GM11168 (cell line): Measurements from ENCODE around the gene HMCN2.
"Not testable (repeated sequence)": the region's sequence is repeated elsewhere in the genome, so short reads cannot be mapped to it uniquely, and the experiment has no call there.

Experiments
- in situ Hi-C: fragments of 300-500 bp; cut with MboI; formaldehyde crosslinking; loops from one replicate; pipeline ENCODE4 v1.12.0; 2022; ENCODE audit warnings: low sequenced_read_pairs; ENCODE audit not compliant: unreplicated experiment

Gene HMCN2

DNA sequence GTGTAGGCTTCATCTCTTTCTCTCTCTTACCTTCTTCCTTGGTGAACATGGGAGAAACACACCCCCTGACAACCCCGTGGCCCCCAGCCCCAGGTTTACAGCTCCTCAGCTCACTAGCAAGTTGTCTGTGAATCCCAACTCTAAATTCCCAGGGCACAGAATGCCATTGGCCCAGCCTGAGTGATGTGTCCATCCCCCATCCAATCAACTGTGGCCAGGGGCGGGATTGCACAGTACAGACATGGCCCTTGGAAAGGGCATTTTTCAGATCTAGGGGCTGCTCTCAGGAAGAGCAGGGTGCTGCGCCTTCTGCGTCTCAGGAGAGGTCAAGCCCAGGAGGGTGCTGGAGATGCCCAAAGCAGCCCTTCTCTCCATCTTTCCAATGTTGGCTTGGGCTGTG, 131.0 kb downstream of the HMCN2 start:
- in situ Hi-C loops: no loop called here

DNA sequence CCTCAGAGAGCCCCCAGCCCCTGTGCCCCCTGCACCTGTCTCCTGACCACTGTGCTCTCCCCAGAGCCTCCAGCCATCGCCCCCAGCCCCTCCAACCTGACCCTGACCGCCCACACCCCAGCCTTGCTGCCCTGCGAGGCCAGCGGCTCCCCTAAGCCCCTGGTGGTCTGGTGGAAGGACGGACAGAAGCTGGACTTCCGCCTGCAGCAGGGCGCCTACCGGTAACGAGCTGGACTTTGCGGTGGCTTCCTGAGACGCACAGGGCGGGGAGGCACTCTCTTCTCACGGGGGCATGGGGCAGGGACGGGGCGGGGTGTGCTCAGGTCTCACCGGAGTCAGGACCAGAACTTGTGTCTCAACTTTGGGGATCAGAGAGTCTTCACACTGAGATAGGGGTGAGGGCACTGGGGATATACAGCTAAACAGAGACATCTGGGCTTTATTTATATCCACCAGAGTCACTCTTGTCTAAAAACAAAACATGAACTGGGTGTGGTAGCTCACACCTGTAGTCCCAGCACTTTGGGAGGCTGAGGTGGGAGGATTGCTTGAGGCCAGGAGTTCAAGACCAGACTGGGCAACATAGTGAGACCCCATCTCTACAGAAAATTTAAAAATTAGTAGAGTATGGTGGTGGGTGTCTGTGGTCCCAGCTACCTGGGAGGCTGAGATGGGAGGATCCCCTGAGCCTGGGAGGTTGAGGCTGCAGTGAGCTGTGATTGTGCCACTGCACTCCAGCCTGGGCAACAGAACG, 133.1 kb downstream of the HMCN2 start:
- in situ Hi-C loops: no loop called here

DNA sequence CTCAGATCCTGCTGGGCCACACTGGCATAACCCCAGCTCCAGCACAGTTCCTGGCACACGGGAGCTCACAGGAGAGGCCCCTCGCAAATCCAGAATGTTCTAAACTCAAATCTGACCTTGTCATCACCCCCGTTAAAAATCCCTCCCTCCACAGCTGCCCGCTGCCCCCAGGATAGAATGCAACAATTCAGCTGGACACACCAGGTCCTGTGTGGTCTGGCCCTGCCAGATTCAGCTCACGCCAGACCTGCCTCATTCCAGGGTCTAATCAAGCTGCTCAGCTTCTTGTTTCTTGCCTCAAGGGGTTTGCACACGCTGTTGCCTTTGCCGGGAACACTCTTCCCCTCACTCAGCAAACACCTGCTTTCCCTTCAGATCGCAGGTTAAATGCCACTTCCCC, 134.2 kb downstream of the HMCN2 start:
- in situ Hi-C loops: no loop called here

DNA sequence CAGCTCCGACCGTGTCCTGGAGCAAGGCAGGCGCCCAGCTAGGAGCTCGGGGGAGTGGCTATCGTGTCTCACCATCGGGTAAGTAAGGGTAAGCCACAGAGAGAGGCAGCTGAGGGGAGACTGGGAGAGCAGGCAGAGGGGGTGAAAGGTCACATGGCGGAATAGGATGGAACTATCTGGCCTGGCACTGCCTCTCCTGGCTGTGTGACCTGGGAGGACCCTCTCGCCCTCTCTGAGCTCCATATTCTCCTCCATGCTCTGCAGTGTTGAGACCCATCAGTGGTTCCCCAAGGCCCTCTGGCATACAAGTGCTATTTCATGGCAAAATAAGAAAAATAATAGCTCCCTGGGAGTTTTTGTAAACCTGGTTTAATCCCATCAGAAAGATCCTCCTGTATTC, 135.3 kb downstream of the HMCN2 start:
- in situ Hi-C loops: no loop called here

DNA sequence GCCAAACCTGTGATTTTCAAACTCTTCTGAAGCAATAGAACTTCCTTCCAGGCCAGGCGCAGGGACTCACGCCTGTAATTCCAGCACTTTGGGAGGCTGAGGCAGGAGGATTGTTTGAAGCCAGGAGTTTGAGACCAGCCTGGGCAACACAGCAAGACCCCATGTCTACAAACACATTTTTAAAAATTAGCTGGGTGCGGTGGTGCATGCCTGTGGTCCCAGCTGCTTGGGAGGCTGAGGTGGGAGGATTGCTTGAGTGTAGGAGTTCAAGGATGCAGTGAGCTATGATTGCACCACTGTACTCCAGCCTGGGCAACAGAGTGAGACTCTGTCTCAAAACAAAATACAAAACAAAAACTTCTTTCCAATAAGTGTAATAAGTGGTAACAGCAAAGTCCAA, 136.2 kb downstream of the HMCN2 start:
- in situ Hi-C loops: not testable (repeated sequence)

DNA sequence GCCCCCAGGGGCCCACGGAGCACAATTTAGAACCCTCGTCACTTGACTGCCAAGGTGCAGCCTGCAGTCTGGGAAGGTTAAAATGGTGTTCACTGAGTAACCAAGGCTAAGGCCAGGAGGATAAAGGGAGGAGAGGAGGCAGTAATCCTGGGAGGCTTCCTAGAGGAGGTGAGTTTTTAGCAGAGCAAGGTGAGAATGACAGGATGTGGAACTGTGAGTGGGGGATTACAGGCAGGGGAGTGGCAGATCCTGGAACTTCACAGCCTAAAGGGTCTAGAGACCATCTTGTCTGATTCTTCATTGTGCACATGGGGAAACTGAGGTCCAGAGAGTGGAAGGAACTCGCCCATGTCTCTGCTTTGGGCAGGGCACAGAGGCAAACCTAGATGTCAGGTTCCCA, 136.7 kb downstream of the HMCN2 start:
- in situ Hi-C loops: no loop called here

DNA sequence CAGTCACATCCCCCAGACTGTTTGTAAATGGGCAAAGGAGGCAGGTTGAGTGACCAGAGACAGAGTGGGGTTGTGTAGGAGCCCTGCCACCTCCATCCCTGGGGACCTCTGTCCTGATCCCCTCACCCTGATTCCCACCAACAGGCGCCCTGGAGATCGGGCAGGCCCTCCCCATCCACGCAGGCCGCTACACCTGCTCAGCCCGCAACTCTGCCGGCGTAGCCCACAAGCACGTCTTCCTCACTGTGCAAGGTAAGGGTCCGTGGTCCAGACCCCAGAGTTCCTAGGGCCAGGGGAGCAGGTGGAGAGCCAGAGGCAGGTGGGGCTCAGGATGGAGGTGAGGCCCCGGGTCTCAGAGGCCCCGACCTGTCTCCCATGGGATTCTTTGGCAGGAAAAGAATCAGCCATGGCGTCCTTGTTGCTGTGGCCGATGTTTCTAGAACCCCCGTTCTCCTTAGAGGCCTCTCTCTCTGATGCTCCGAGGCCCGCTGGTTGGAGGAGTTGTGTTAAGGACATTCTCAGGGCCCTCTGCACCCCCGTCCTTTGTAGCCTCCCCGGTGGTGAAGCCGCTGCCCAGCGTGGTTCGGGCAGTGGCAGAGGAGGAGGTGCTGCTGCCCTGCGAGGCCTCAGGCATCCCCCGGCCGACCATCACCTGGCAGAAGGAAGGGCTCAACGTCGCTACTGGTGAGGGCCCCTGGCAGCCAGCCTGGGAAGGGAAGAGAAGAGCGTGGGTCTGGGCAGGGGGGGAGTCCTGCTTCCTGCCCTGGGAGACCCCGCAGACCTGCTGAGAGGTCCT, 137.3 kb downstream of the HMCN2 start:
- in situ Hi-C loops: no loop called here

DNA sequence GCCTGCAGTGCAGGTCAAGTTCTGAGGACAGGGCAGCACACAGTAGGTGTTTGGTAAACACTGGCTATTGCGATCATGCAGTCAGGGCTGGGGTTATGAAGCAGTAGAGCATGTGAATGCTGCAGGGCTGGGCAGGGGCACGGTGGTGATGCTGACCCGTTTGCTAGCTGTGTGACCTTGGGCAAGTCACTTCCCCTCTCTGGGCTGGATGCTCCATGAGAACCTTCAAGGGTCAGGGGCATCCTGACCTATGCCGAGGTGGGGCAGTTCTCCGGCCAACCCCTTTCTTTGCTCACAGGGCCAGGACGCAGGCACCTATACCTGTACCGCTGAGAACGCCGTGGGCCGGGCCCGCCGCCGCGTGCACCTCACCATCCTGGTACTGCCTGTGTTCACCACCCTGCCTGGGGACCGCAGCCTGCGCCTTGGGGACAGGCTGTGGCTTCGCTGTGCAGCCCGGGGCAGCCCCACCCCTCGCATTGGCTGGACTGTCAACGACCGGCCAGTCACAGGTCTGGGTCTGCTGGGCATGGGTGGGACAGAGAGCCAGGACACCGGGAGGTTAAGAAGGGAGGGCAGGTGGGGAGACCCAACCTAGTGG, 140.2 kb downstream of the HMCN2 start:
- in situ Hi-C loops: no loop called here

DNA sequence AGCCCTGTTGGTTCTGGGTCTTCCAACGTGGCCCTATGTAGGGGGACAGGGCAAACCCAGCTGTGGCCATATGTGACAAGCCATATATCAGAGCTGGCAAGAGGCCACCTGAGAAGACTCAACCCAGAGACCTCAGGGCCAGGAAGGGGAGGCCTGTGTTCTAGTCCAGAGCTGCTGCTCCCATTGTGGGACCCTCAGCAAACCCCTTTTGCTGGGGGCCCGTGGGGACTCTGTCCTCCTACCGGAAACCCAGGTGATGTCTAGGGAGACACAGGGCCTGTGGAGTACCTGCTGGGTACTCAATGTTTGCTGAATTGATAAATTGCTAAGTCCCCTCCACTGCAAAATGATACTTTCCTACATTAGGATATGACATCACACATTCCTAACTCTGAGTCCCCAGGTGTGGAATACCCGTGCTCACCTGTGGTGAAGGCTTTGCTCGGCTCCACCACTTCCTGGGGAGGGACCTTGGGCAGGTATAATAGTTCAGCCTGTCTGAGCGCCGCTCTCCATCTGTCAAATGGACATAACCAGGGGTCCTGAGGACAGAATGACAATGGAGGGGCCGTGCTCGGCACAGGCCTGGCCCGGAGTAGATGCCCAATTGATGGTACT, 140.8 kb downstream of the HMCN2 start:
- in situ Hi-C loops: no loop called here

DNA sequence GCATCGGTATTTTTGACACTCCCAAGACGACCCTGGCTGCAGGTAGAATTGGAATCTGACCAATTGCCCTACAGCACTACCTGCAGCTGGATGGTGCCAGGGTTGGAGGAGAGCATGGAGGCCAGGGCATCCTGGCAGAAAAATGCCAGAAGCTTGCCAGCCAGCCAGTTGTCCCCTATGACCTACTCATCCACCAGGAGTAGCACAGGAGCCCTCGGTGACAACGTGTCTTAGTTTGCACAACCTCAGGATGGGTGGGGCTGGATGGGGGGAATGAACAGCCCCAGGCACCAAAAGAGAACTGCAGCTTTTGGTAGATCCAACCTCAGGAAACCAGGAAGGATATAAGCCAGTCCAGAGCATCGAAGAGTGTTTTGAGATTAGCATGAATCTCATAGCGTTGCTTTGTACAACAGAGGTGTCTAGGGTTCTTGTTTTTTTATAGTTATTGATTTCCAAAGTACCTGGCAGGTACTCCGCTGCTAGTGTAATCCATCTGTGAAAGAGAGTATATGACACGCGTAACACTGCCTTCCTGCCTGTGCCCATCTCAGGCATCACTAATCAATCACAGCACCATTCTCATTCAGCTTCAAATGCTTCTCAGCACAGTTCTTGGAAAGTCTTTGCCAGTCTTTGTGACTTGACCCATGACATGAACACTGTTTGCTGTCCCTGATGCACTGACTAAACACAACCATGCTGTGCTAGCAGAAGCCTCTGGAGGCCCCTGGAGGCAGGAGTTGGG, 142.5 kb downstream of the HMCN2 start:
- in situ Hi-C loops: no loop called here

DNA sequence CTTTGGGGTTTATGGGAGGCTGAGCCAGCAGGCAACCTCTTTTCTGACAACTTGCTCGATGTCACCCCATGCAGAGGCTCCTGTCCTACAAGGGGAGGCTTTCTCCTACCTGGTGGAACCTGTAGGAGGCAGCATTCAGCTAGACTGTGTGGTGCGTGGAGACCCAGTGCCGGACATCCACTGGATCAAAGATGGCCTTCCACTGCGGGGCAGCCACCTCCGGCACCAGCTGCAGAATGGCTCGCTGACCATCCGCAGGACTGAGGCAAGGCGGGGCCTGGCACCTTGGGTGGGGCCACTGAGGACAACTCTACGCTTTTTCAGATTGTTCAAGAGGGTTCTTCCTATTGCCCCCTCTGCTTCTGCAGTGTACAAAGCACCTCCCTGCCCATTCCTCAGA, 143.1 kb downstream of the HMCN2 start:
- in situ Hi-C loops: no loop called here

DNA sequence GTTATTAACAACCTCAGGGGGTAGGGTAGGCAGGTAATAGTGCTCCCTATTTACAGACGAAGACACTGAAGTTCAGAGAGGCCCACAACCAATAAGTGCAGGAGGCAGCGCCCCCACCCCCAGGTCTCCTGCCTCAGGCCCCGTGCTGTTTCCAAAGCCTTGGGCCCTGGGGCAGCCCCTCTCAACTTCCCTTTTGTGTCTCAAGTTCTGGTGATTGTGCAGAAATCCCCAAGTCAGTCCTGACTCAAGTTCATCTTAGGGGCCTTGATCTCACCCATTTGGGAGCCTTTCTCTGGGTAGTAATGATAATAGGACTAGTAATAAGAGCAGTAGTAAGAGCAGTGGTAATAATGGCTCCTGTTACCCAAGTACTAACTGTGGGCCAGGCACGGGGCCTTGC, 143.7 kb downstream of the HMCN2 start:
- in situ Hi-C loops: no loop called here

DNA sequence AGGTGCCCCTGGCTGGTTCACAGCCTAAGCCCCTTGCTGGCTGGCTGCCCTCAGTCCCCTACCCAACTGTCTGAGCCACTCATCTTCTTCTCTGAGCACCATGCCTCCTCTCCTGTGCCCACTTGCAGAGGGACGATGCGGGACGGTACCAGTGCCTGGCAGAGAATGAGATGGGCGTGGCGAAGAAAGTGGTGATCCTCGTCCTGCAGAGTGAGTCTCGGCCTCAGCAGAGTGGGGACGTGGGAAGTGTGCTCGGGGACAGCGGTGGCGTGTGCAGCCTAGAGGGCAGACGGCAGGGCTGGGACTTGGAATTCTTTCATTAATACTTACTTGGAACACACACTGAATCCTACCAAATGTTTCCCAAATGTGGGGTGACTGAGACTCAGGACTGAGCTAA, 144.9 kb downstream of the HMCN2 start:
- in situ Hi-C loops: no loop called here

DNA sequence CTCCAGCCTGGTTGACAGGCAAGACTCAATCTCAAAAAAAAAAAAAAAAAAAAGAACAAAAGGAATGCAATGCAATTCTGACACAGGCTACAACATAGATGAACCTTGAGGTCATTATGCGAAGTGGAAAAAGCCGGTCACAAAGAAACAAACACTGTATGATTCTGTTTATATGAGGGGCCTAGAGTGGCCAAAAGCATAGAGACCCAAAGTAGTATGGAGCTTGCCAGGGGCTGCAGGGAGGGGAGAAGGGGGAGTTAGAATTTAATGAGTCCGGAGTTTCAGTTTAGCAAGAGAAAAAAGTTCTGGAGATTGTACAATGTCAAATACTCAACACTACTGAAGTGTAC, 146.0 kb downstream of the HMCN2 start:
- in situ Hi-C loops: no loop called here

DNA sequence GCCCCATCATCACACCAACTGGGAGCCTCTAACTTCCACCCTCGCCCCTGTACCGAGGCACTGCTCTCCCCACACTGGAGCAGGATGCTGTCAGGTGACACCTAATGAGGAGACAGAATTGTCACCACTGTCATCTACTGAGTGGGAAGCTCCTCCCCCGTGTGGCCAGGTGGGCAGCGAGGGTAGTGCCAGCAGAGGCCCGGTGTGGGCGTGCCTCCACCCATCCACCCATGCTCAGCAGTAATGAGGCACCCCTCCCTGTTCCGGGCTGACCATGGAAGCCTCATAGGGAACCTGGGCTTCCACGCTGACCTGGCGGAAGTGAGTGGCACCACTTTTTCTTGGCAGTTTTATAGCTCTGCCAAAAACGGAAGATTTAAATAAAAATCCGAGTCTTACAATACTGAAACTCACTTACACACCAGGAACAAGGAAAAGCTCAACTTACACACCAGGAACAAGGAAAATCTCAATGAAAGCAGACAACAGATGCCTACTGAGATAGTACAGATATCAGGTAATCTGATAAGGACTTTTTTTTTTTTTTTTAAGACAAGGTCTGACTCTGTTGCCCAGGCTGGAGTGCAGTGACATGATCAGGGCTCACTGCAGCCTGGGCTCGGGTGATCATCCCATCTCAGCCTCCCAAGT, 148.6 kb downstream of the HMCN2 start:
- in situ Hi-C loops: no loop called here

DNA sequence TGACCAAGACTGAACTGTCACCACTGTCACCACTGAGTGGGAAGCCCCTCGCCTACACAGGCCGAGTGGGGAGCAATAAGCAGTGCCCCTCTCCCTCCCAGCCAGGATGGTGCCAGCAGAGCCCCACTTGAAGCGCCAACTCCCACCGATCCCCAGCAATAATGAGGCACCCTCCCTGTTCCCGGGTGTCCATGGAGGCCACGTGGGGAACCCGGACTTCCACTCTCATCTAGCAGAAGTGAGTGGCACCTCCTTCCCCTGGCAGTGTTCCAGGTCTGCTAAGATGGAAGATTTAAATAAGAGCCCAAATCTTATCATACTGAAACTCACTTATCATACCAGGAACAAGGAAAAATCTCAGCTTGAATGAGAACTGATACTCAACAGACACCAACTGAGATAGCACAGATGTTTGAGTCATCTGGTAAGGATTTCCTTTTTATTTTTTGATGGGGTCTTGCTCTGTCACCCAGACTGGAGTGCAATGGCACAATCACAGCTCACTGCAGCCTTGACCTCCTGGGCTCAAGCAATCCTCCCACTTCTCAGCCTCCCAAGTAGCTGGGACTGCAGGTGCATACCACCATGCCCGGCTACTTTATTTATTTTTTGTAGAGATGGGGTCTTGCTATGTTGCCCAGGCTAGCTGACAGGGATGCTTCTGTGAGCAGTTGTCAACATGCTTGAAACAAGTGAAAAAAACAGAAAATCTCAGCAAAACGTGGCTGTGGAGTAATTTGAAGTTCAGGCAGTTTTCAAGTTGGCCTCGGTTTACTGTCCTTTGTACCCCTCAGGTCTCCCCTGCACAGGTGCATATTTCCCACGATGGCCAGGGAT, 149.6 kb downstream of the HMCN2 start:
- in situ Hi-C loops: no loop called here

DNA sequence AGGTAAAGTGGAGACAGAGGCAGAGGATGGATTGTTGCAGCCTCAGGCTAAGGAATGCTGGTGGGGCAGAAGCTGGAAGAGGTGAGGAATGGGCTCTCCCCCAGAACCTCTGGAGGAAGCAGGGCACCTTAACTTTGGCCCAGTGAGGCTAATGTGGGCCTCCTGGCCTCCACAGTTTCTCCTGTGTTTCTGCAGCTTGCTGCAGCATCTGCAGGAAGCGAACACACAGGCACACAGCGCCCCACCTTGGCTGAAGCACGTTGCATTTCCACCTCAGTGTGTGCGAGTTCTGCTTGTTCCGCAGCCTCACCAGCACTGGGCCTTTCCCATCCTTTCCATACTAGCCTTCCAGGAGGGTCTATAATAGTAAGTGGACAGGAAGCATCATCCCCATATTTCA, 152.0 kb downstream of the HMCN2 start:
- in situ Hi-C loops: no loop called here

DNA sequence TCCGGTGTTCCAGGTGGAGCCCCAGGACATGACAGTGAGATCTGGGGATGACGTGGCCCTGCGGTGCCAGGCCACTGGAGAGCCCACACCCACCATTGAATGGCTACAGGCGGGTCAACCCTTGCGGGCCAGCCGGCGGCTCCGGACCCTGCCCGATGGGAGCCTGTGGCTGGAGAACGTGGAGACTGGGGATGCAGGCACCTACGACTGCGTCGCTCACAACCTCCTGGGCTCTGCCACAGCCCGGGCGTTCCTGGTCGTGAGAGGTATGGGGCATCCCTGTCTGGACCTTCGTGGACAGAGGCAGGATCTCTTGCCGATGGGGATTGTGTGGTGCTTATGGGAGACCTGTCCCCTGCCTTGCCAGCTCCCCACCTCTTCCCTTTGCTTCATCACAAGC, 153.2 kb downstream of the HMCN2 start:
- in situ Hi-C loops: no loop called here

DNA sequence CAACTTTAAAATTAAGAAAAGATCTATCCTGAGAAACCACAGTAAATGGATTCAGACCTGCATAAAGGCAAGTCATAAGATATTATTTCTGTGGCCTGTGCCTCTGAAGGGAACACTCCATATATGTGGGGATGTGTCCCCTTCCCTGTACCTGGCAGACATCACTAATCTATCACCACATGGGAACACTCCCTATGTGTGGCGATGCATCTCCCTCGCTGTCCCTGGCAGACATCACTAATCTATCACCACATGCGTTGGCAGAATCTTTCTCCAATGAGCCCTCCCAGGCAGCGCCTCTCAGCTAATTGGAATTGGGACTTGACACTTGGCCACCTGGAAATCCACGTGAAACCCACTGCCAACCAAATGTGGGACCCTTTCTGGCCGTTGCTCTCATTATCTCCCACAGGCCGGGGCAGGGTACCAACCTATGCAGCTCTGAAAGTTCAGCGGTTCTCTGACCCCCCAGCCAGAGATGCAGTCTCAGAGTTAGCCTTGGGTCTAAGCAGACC, 154.0 kb downstream of the HMCN2 start:
- in situ Hi-C loops: no loop called here
